ENCODE measurements around the gene BRDT. TPM values are rescaled to one million over a fixed set of nuclear protein-coding genes. Genes with fewer than 3 reads are reported as not detected.

The BRDT gene
- total RNA-seq, 1 experiment from 2014 or later = not detected

DNA sequence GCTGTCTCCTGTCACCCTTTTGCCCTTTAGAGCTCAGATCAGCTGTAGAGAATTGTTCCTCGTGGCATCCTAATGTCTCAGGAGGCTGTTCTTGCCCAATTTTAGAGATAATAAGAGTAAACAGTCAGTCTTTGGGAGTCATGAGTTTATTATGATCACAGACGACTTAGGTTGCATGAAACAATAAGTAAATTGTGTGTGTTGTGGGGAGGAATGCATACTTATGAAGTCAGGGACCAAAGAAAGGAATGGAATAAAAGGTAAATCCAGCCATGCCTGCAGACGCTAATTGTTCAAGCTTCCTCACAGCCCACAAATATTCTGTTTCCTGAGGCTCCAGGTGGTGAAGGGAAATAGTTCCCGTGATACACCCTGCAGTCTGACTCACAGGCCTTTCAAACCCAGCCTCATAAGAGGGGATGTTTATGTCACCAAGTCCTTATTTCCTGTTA is 81.5 kb downstream of the BRDT start:
- no peaks in the 10 kb centered on the region for H3K36me3 ChIP-seq (ENCODE audit: insufficient read depth, low read length, poor library complexity, severe bottlenecking)
- no peak overlapping the region for H3K27ac ChIP-seq (ENCODE audit: low read depth, low read length, poor library complexity, severe bottlenecking)
- BruUV-seq (replicated peaks) = no TSS peak
- no peak for TF ChIP-seq EZH2 (IDR thresholded peaks at IDR 0.05; ENCODE audit: borderline replicate concordance, low read depth, low read length, poor library complexity, severe bottlenecking)
- TF ChIP-seq, protein P1, sequence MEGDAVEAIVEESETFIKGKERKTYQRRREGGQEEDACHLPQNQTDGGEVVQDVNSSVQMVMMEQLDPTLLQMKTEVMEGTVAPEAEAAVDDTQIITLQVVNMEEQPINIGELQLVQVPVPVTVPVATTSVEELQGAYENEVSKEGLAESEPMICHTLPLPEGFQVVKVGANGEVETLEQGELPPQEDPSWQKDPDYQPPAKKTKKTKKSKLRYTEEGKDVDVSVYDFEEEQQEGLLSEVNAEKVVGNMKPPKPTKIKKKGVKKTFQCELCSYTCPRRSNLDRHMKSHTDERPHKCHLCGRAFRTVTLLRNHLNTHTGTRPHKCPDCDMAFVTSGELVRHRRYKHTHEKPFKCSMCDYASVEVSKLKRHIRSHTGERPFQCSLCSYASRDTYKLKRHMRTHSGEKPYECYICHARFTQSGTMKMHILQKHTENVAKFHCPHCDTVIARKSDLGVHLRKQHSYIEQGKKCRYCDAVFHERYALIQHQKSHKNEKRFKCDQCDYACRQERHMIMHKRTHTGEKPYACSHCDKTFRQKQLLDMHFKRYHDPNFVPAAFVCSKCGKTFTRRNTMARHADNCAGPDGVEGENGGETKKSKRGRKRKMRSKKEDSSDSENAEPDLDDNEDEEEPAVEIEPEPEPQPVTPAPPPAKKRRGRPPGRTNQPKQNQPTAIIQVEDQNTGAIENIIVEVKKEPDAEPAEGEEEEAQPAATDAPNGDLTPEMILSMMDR (conservative IDR thresholded peaks at IDR 0.05; ENCODE audit: low read depth, low read length) = no peak
- peaks cover 7% of the 10 kb centered on the region for H3K4me1 ChIP-seq (ENCODE audit: insufficient read depth, low read length, poor library complexity, severe bottlenecking)
- peak overlapping the region; percentile 67 for H3K4me3 ChIP-seq (ENCODE audit: low read depth, low read length, poor library complexity, severe bottlenecking)
- H3K27me3 ChIP-seq (replicated peaks; ENCODE audit: insufficient read depth, low read depth, low read length, poor library complexity) = no peaks in the 10 kb centered on the region
- H3K9me3 ChIP-seq (ENCODE audit: low read depth, low read length, poor library complexity, severe bottlenecking) = no peaks in the 10 kb centered on the region
- DNase-seq (ENCODE audit: low spot score) = peak; percentile 22
- intact Hi-C loops (cut with micrococcal nuclease; ENCODE audit: unreplicated experiment) = no loop called here
- ChIA-PET CTCF (interaction anchor here (0.6 to 0.7 kb wide), 2 partner anchors 20 to 582 kb away, joined by 5 to 6 read pairs; no protein-coding TSS in a partner anchor), POLR2A (ENCODE audit: low non-redundant PET) (interaction anchor here (0.7 kb wide), 1 partner anchor 91 kb away, joined by 6 read pairs; no protein-coding TSS in a partner anchor)

DNA sequence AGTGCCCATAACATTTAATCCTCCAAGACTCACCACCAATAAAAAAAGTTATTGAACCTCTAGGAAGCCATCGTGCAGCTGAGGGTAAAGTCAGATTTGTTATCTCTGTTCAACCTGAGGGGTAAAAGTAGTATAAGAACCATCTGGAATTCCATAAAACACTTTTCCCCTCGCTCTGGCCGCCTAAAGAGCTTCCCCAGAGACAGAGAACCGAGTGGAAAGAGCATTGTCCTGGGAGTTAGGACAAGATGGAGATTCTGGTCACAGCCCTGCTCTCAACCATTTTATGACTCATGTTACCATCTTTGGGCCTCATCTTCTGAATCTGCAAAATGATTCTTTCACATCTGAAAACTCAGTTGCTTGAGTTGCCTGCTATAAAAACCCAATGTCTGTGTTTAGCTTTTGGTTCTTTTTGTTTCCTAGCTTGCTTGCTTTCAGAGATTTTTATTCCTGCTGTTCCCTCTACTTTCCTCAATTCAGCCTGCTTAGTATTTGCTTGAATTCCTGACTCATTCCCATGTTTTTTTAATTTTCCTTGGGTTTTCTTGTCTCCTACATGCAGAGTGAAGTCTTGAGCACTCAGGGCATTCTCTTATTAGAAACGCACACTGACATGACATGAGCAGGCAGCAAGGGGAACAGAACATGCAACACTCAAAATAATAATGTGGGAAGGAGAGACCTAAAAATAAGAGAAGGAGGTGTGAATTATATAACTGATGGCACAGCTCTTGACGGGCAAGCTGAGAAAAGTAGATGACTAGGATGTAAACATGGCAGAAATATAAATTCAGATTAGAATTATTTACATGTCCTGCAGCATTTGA is 82.3 kb downstream of the BRDT start:
- H3K27me3 ChIP-seq (replicated peaks; ENCODE audit: insufficient read depth, low read depth, low read length, poor library complexity) = no peaks in the 10 kb centered on the region
- DNase-seq (ENCODE audit: low spot score) = no peak
- no peaks in the 10 kb centered on the region for H3K36me3 ChIP-seq (ENCODE audit: insufficient read depth, low read length, poor library complexity, severe bottlenecking)
- CTCF ChIA-PET = no interaction called here
- TF ChIP-seq, protein P1 (conservative IDR thresholded peaks at IDR 0.05; ENCODE audit: low read depth, low read length) = no peak
- no peak for TF ChIP-seq EZH2 (IDR thresholded peaks at IDR 0.05; ENCODE audit: borderline replicate concordance, low read depth, low read length, poor library complexity, severe bottlenecking)
- intact Hi-C loops (cut with micrococcal nuclease; ENCODE audit: unreplicated experiment) = no loop called here
- peaks cover 7% of the 10 kb centered on the region for H3K4me1 ChIP-seq (ENCODE audit: insufficient read depth, low read length, poor library complexity, severe bottlenecking)
- no peak overlapping the region for H3K4me3 ChIP-seq (ENCODE audit: low read depth, low read length, poor library complexity, severe bottlenecking)
- POLR2A ChIA-PET (ENCODE audit: low non-redundant PET) = no interaction called here
- BruUV-seq (replicated peaks) = no TSS peak
- H3K27ac ChIP-seq (ENCODE audit: low read depth, low read length, poor library complexity, severe bottlenecking) = no peak overlapping the region
- H3K9me3 ChIP-seq (ENCODE audit: low read depth, low read length, poor library complexity, severe bottlenecking) = no peaks in the 10 kb centered on the region

DNA sequence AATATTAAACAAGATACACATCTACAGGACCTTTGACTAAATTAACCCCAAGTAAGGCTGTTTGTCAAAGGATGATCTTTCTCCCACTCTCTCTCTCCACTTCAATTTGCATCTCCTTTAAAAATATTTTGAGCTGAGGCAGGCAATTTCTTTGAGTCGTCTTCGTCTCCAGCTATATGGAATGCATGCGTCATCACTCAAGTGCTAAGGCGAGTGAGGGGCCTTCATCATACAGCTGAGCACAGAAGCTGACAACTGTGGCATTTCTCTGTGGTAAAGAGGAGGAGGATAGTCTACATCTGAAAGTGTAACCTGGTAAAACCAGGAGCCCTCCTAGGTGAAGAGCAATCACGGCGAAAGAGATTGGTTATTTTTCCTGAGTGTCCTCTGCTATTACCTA is 88.2 kb downstream of the BRDT start:
- Histone ChIP-seq H3K4me3 (ENCODE audit: low read depth, low read length, poor library complexity, severe bottlenecking) (no peak overlapping the region), H3K36me3 (ENCODE audit: insufficient read depth, low read length, poor library complexity, severe bottlenecking) (no peaks in the 10 kb centered on the region), H3K9me3 (ENCODE audit: low read depth, low read length, poor library complexity, severe bottlenecking) (no peaks in the 10 kb centered on the region), H3K4me1 (ENCODE audit: insufficient read depth, low read length, poor library complexity, severe bottlenecking) (no peaks in the 10 kb centered on the region), H3K27me3 (replicated peaks; ENCODE audit: insufficient read depth, low read depth, low read length, poor library complexity) (no peaks in the 10 kb centered on the region), H3K27ac (ENCODE audit: low read depth, low read length, poor library complexity, severe bottlenecking) (no peak overlapping the region)
- CTCF ChIA-PET = no interaction called here
- DNase-seq (ENCODE audit: low spot score) = peak; percentile 70
- no TSS peak for BruUV-seq (replicated peaks)
- intact Hi-C loops (cut with micrococcal nuclease; ENCODE audit: unreplicated experiment) = no loop called here
- TF ChIP-seq, protein P1 (conservative IDR thresholded peaks at IDR 0.05; ENCODE audit: low read depth, low read length) = no peak
- TF ChIP-seq EZH2 (IDR thresholded peaks at IDR 0.05; ENCODE audit: borderline replicate concordance, low read depth, low read length, poor library complexity, severe bottlenecking) = no peak
- POLR2A ChIA-PET (ENCODE audit: low non-redundant PET) = no interaction called here
